Esophagus squamous epithelium (tissue), 5 donors: ENCODE results near the gene OR52B6. TPM values are rescaled to one million over a fixed set of nuclear protein-coding genes. Genes with fewer than 3 reads are reported as not detected.
A peak's percentile ranks its signal among the peaks of the same experiment; 100 is the strongest.

Experiments
- DNase-seq: peaks from one replicate; lab custom pipeline; 2025; lab: John Stamatoyannopoulos, UW
- H3K27ac ChIP-seq, 4 donors: fragments of 200-600 bp; sonication (generic); one replicate each; pipeline ENCODE4 v1.5.1; 2016 to 2019; ENCODE audit warnings: mild to moderate bottlenecking in 1 of 4
- H3K27me3 ChIP-seq, 4 donors: fragments of 200-600 bp; sonication (generic); 1 replicate in 3 of 4; 2 replicates in 1 of 4; pipeline versions ENCODE4 v1.5.1 to v1.6.0; 2017 to 2021; ENCODE audit warnings: antibody characterized with exemption in 1 of 4
- H3K36me3 ChIP-seq, 3 donors: fragments of 200-600 bp; sonication (generic); one replicate each; pipeline ENCODE4 v1.5.1; 2016 to 2019
- H3K4me1 ChIP-seq, 3 donors: fragments of 200-600 bp; sonication (generic); one replicate each; pipeline ENCODE4 v1.5.1; 2017 to 2019
- H3K4me3 ChIP-seq, 4 donors: fragments of 200-600 bp; sonication (generic); 1 replicate in 3 of 4; 2 replicates in 1 of 4; pipeline ENCODE4 v1.5.1; 2016 to 2019; ENCODE audit warnings: mild to moderate bottlenecking in 2 of 4, moderate library complexity in 1 of 4
- H3K9me3 ChIP-seq, 3 donors: fragments of 200-600 bp; sonication (generic); one replicate each; pipeline ENCODE4 v1.5.1; 2016 to 2019
- CTCF ChIP-seq, 6 experiments: fragments of 450-650 bp in 4 of 6; fragments of 200-600 bp in 2 of 6; sonication (generic) in 2 of 6; IDR thresholded peaks; one replicate each; pipeline ENCODE4 v1.5.1; 2016 to 2019; ENCODE audit warnings: antibody characterized with exemption in 6 of 6, mild to moderate bottlenecking in 4 of 6, moderate library complexity in 4 of 6
- POLR2A ChIP-seq, 4 donors: fragments of 450-650 bp; IDR thresholded peaks; one replicate each; pipeline ENCODE4 v1.6.1; 2017; ENCODE audit warnings: antibody characterized with exemption in 4 of 4, mild to moderate bottlenecking in 4 of 4, moderate library complexity in 3 of 4
- WGBS, 2 donors: methylation state at CpG; one replicate each; pipeline ENCODE4 v1.1.5; 2018; 5-methylcytosine and 5-hydroxymethylcytosine counted together
- intact Hi-C: fragments of 100-400 bp; cut with DNase I; formaldehyde crosslinking; loops from one replicate; pipeline ENCODE4 v1.15.0; 2022
- total RNA-seq, 4 donors: library from RNA; depleted of rRNA; stranded (reverse); fragments of >200 nt; gene quantifications; one replicate each; pipeline ENCODE4 v1.1.0, GENCODE V29; 2016
- donor health status: DM: yes; HTN: yes; CAD: no.

The OR52B6 gene
- total RNA-seq, 4 donors from 2014 or later: not detected

- intact Hi-C loops: no loop called here
- no peak overlapping the region for H3K4me3 ChIP-seq
- H3K36me3 ChIP-seq: peaks cover 0 to 15% (median 0%) of the 10 kb centered on the region in 3 donors
- DNase-seq: no peak
- TF ChIP-seq POLR2A (IDR thresholded peaks at IDR 0.05): no peak
- no peak for TF ChIP-seq CTCF (IDR thresholded peaks at IDR 0.05)
- no peak overlapping the region for H3K27ac ChIP-seq
- H3K27me3 ChIP-seq: no peaks in the 10 kb centered on the region
- H3K4me1 ChIP-seq: no peaks in the 10 kb centered on the region
- 88 to 98% methylated on average over 10 to 11 of the region's 11 CpGs for WGBS, 2 donors
- no peaks in the 10 kb centered on the region for H3K9me3 ChIP-seq
These were observed 30.9 kb downstream of the OR52B6 start for GRCh38 chr11:5611627-5612026.

- H3K27me3 ChIP-seq: no peaks in the 10 kb centered on the region
- WGBS, 2 donors: 46 to 69% methylated on average over 3 of the region's 3 CpGs
- intact Hi-C loops: no loop called here
- no peak overlapping the region for H3K4me3 ChIP-seq
- no peak for TF ChIP-seq CTCF (IDR thresholded peaks at IDR 0.05)
- no peak for TF ChIP-seq POLR2A (IDR thresholded peaks at IDR 0.05)
- no peak for DNase-seq
- H3K36me3 ChIP-seq: no peaks in the 10 kb centered on the region
- H3K9me3 ChIP-seq: no peaks in the 10 kb centered on the region
- peaks cover 10 to 42% (median 14%) of the 10 kb centered on the region in 3 donors for H3K4me1 ChIP-seq
- no peak overlapping the region for H3K27ac ChIP-seq
These were observed 38.1 kb downstream of the OR52B6 start for GRCh38 chr11:5618807-5619206.

- peak overlapping the region; percentile 57 to 82 (median 80) for H3K27ac ChIP-seq
- H3K9me3 ChIP-seq: no peaks in the 10 kb centered on the region
- DNase-seq: no peak
- peak overlapping the region in 1 of 4 donors; percentile 40 for H3K4me3 ChIP-seq
- no peak for TF ChIP-seq POLR2A (IDR thresholded peaks at IDR 0.05)
- TF ChIP-seq CTCF (IDR thresholded peaks at IDR 0.05): no peak
- WGBS, 2 donors: 32 to 46% methylated on average over 3 of the region's 3 CpGs
- intact Hi-C loops: no loop called here
- peaks cover 18 to 61% (median 20%) of the 10 kb centered on the region in 3 donors for H3K4me1 ChIP-seq
- H3K27me3 ChIP-seq: no peaks in the 10 kb centered on the region
- no peaks in the 10 kb centered on the region for H3K36me3 ChIP-seq
These were observed 40.2 kb downstream of the OR52B6 start for GRCh38 chr11:5620651-5621521.

- H3K27me3 ChIP-seq: no peaks in the 10 kb centered on the region
- peaks cover 18 to 68% (median 21%) of the 10 kb centered on the region in 3 donors for H3K4me1 ChIP-seq
- H3K27ac ChIP-seq: peak overlapping the region; percentile 57 to 82 (median 80)
- H3K9me3 ChIP-seq: no peaks in the 10 kb centered on the region
- TF ChIP-seq CTCF (IDR thresholded peaks at IDR 0.05) (no peak), POLR2A (IDR thresholded peaks at IDR 0.05) (no peak)
- no peak overlapping the region for H3K4me3 ChIP-seq
- H3K36me3 ChIP-seq: no peaks in the 10 kb centered on the region
- intact Hi-C loops: no loop called here
- no peak for DNase-seq
These were observed 40.9 kb downstream of the OR52B6 start for GRCh38 chr11:5621580-5621979.

GRCh38 chr11:5622802-5623201, 42.1 kb downstream of the OR52B6 start:
- Histone ChIP-seq H3K36me3 (no peaks in the 10 kb centered on the region), H3K27me3 (no peaks in the 10 kb centered on the region), H3K4me3 (no peak overlapping the region), H3K9me3 (no peaks in the 10 kb centered on the region), H3K27ac (no peak overlapping the region), H3K4me1 (peaks cover 18 to 71% (median 21%) of the 10 kb centered on the region in 3 donors)
- WGBS, 2 donors: 87% methylated on average over 3 of the region's 3 CpGs
- DNase-seq: no peak
- intact Hi-C loops: no loop called here
- TF ChIP-seq POLR2A (IDR thresholded peaks at IDR 0.05): no peak
- TF ChIP-seq CTCF (IDR thresholded peaks at IDR 0.05): no peak
